Glomerular visceral epithelial cell (primary cell): ENCODE data around the gene ZNF592.

ENCODE experiments used
- DNase-seq: peaks from one replicate; pipeline ENCODE4 v3.0.0-alpha.2; 2016; ENCODE audit errors: extremely low spot score

Gene ZNF592

GRCh38 chr15:84748274-84749110, at the start of gene ZNF592:
TSS of gene ZNF592 (plus strand) at chr15:84748592. CDS start at chr15:84782676, 34,084 bp downstream.
- peak; percentile 90 for DNase-seq

- DNase-seq = no peak
Measured at GRCh38 chr15:84699538-84700191, 48.7 kb upstream of the ZNF592 start.

- DNase-seq = no peak
Measured at GRCh38 chr15:84702961-84703482, 45.4 kb upstream of the ZNF592 start.

DNA sequence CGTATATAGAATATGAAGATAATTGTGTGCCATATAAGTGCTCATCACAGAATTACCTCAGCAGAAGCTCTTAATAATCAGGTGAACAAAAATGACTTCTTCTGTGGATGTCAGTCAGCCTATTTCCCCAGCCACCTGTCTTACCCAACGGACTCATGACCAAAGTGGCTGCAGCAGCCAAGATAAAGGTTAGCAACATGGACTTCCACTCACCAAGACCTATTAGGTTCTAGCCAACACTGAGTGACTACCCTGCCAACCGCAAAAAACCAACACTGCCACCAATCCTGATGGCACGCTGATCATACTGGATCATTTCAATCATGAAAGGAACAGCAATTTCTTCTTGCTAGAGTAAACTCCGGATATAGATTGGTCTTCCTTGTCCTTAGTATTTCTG, 44.6 kb upstream of the ZNF592 start:
- DNase-seq = no peak

- DNase-seq = no peak
Measured at GRCh38 chr15:84714372-84714771, 34.0 kb upstream of the ZNF592 start.

DNA sequence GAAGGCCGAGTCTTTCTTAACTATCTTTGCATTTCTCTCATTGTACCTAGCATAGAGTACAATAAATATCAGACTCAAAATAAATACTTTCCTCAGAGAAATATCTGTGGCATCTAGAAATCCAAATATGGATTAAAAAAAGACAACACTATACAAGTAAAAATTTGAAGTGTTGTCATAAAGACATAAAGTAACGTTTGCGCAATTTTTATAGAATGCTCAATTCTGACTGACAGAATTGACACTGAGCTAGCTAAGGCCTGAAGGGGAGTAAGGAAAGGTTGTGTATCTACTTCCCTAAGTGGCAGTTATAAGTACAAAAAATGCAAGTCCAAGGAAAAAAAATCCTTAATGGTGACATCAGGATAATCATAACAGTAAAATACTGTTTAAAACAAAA, 33.6 kb upstream of the ZNF592 start:
- no peak for DNase-seq

GRCh38 chr15:84715441-84716035, 32.9 kb upstream of the ZNF592 start:
- DNase-seq = no peak

DNA sequence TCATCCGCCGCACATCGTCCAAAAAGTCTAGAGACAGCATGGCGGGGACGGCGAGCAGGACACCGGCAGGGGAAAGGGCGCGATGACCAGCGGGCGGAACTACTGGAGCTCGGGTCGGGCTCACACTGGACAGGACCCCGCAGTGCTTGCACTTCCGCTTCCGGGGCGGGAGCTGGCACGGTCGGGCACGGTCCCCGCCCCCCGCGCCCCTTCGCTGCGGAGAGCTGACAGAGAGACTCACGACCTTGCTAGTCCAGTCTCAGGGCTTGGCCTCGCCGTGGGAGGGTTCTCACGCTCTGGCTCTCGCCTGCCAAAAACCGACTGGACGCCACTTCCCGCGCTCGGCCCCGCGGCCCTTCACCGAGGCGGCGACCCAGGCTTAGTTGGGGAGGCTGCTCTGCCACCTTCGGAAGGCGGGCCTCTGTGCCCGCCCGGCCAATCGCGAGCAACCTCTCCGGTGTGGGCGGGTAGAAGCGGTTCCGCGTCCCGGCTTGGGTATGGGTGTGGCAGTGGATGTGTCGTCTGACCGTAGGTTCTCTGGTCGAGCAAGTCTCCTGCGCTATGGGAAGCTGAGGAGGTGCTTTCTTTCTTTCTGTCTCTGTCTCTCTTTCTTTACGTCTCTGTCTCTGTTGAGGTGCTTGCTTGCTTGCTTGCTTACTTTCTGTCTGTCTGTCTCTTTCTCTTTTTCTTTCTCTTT, 32.2 kb upstream of the ZNF592 start, which contains the start of gene SEC11A:
SEC11A (minus strand) TSS at position 104 of the 697 bp plus-strand sequence; CDS start at position 40, 64 bp downstream.
- peak; percentile 96 for DNase-seq

- no peak for DNase-seq
Measured at GRCh38 chr15:84721371-84721770, 27.0 kb upstream of the ZNF592 start.

- DNase-seq = no peak
Measured at GRCh38 chr15:84722628-84723027, 25.8 kb upstream of the ZNF592 start.

GRCh38 chr15:84725001-84725491, 23.3 kb upstream of the ZNF592 start:
- DNase-seq = no peak

GRCh38 chr15:84727429-84727828, 21.0 kb upstream of the ZNF592 start:
- DNase-seq = peak; percentile 33

DNA sequence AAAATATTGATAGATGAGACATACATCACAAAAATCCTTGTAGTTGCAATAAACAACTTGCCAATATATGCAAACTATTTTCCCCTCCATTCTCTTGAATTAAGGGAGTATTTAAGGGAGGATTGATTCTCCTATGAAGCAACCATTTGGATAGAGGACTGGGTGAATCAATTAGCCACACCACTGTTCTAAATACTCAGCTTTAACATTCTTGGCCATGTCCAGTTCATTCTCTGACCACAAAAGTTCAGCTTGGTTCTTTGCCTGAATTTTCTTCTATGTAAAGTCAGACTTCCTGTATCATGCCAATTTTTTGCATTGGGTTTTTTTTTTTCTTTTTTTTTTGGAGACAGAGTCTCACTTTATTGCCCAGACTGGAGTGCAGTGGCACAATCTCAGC, 16.6 kb upstream of the ZNF592 start:
- peak; percentile 46 for DNase-seq

GRCh38 chr15:84734794-84735479, 13.5 kb upstream of the ZNF592 start:
- peak; percentile 96 for DNase-seq

DNA sequence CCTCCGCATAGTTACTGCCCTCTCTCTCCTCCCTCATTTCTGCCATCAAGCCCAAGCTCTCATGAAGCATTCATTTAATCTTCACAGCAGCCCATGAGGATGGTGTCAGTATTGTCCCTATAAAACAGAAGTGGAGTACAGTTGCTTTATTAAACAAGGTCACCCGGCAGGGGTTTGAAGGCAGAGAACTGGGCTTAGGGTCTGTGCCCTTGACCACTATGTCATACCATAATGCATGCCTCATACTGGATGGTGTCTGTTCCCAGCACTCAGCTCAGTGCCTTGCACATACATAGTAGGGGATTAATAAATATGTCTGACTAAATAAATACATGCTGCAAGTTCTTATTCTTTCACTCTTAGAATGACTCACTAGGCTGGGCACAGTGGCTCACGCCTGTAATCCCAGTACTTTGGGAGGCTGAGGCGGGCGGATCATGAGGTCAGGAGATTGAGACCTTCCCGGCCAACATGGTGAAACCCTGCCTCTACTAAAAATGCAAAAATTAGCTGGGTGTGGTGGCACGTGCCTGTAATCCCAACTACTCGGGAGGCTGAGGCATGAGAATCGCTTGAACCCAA, 12.8 kb upstream of the ZNF592 start:
- DNase-seq = peak; percentile 48

DNA sequence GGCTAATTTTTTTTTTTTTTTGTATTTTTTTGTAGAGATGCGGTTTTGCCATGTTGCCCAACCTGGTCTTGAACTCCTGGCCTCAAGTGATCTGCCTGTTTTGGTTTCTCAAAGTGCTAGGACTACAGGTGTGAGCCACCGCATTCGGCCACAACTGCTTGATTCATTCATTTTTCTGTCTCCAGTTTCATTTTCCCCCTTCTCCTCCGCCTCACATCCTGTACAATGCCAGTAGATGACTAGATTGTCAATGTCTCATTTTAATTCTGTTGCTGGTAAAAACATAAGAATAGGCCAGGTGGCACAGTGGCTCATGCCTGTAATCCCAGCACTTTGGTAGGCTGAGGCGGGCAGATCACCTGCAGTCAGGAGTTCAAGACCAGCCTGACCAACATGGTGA, 12.0 kb upstream of the ZNF592 start:
- no peak for DNase-seq

DNA sequence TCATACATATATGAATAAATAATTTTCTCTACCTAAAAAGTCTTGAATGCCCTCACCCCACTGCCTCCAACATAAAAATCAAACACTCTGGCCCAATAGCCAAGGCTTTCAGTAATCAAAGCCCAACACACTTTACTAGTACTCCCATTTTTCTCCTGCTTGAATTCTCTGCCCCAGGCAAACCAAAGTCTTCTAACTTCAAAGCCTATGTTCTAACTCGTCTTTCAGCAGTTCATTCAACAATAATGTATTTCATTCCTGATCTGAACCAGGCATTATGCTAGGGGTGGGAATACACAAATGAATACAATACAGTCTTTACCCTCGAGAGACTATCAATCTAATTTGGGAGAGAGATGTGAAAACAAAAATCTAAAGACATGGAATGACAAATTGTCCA, 11.4 kb upstream of the ZNF592 start:
- DNase-seq = no peak

DNA sequence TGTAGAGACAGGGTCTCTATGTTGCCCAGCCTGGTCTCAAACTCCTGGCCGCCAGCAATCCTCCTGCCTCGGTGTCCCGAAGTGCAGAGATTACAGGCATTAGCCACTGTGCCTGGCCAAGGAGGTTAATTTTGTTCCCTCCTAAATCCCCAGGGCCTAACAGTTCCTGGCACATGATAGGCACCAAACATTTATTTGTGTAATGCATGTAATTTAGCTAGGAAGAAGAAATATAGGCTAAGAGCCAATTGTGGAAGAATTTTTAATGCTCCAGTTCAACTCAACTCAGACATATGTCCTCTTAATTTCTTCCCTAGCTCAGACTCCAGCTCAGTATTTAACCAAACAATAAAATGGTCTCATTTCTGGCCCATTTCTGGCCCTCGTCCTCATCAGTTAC, 7.7 kb upstream of the ZNF592 start:
- no peak for DNase-seq

- no peak for DNase-seq
Measured at GRCh38 chr15:84741121-84741520, 7.3 kb upstream of the ZNF592 start.

GRCh38 chr15:84747416-84748273, 747 bp upstream of the ZNF592 start:
- peak; percentile 80 for DNase-seq
